Measurements from ENCODE around the gene C5orf34. TPM values are rescaled to one million over a fixed set of nuclear protein-coding genes. Genes with fewer than 3 reads are reported as not detected.

C5orf34 gene
- total RNA-seq, 2 experiments from 2014 or later = 14.4 to 16.8 TPM

Other genes with a start within 250 kb of the C5orf34 start
- gene HMGCS1, start 201.7 kb downstream of the C5orf34 start, total RNA-seq = 100 to 1,000 TPM in 1 of 2 experiments, 10 to 100 TPM in 1; 95.2 to 102 TPM
- gene CCL28, start 102.8 kb downstream of the C5orf34 start, total RNA-seq = 10 to 100 TPM; 13.9 to 18.0 TPM
- 10 to 100 TPM; 15.7 to 17.1 TPM for gene TMEM267, start 31.3 kb downstream of the C5orf34 start, total RNA-seq
- 10 to 100 TPM; 51.7 to 55.1 TPM for gene PAIP1, start 41.9 kb upstream of the C5orf34 start, total RNA-seq
- 10 to 100 TPM; 55.4 to 77.5 TPM for gene NNT, start 88.0 kb upstream of the C5orf34 start, total RNA-seq